Right lobe of liver (tissue), 4 donors: ENCODE results near the gene AHCYL2.

Experiments
- POLR2A ChIP-seq: fragments of 450-650 bp; IDR thresholded peaks from one replicate; pipeline ENCODE4 v1.6.1; 2017; ENCODE audit warnings: antibody characterized with exemption, mild to moderate bottlenecking
- TF ChIP-seq, protein P1 (sequence below), 4 donors: fragments of 200-600 bp in 3 of 4; fragments of 450-650 bp in 1 of 4; IDR thresholded peaks; one replicate each; pipeline versions ENCODE4 v1.5.1 to v1.8.0; 2016 to 2022; ENCODE audit warnings: antibody characterized with exemption in 4 of 4, mild to moderate bottlenecking in 2 of 4
- donor health status: DM: no; HTN: no; CAD: no.
- donor health status: DM: no; HTN: no; CAD: no.
- donor health status: DM: no; HTN: yes; CAD: no.

GRCh38 chr7:129433847-129434674, 209.2 kb downstream of the AHCYL2 start, which contains the start of gene STRIP2:
- TF ChIP-seq, protein P1, sequence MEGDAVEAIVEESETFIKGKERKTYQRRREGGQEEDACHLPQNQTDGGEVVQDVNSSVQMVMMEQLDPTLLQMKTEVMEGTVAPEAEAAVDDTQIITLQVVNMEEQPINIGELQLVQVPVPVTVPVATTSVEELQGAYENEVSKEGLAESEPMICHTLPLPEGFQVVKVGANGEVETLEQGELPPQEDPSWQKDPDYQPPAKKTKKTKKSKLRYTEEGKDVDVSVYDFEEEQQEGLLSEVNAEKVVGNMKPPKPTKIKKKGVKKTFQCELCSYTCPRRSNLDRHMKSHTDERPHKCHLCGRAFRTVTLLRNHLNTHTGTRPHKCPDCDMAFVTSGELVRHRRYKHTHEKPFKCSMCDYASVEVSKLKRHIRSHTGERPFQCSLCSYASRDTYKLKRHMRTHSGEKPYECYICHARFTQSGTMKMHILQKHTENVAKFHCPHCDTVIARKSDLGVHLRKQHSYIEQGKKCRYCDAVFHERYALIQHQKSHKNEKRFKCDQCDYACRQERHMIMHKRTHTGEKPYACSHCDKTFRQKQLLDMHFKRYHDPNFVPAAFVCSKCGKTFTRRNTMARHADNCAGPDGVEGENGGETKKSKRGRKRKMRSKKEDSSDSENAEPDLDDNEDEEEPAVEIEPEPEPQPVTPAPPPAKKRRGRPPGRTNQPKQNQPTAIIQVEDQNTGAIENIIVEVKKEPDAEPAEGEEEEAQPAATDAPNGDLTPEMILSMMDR (IDR thresholded peaks at IDR 0.05) = no peak
- TF ChIP-seq POLR2A = peak; percentile 24
